HepG2 (cell line): ENCODE results near the gene SLC45A3. TPM values are rescaled to one million over a fixed set of nuclear protein-coding genes. Genes with fewer than 3 reads are reported as not detected.

Experiments
- DMTF1 ChIP-seq: sonication (generic); formaldehyde crosslinking; IDR thresholded peaks from 2 replicates; pipeline ENCODE4 v1.4.0; 2020; ENCODE audit warnings: mild to moderate bottlenecking, missing genetic modification reagents
- FOXK1 ChIP-seq: sonication (generic); formaldehyde crosslinking; IDR thresholded peaks from 2 replicates; pipeline ENCODE4 v1.4.0; 2020; ENCODE audit warnings: low read depth, missing genetic modification reagents, borderline replicate concordance
- HDAC1 ChIP-seq: sonication (generic); formaldehyde crosslinking; IDR thresholded peaks from 2 replicates; pipeline ENCODE4 v1.5.1; 2020; ENCODE audit warnings: mild to moderate bottlenecking, missing genetic modification reagents
- NFE2 ChIP-seq: sonication (generic); formaldehyde crosslinking; IDR thresholded peaks from 2 replicates; pipeline ENCODE4 v1.4.0; 2020; ENCODE audit warnings: missing genetic modification reagents
- POLR2AphosphoS5 ChIP-seq: IDR thresholded peaks from 2 replicates; pipeline ENCODE4 v1.6.1; 2012; ENCODE audit warnings: low read depth, low read length
- RAD51 ChIP-seq: fragments of 450-650 bp; IDR thresholded peaks from 2 replicates; pipeline ENCODE4 v1.6.1; 2016; ENCODE audit warnings: borderline replicate concordance
- SP140L ChIP-seq: sonication (generic); formaldehyde crosslinking; IDR thresholded peaks from 2 replicates; pipeline ENCODE4 v1.4.0; 2020; ENCODE audit warnings: missing genetic modification reagents, borderline replicate concordance
- ZNF367 ChIP-seq: sonication (generic); formaldehyde crosslinking; IDR thresholded peaks from 2 replicates; pipeline ENCODE4 v1.4.0; 2020; ENCODE audit warnings: missing genetic modification reagents, borderline replicate concordance
- ZNF704 ChIP-seq: sonication (generic); formaldehyde crosslinking; IDR thresholded peaks from 2 replicates; pipeline ENCODE4 v1.8.1; 2023; ENCODE audit warnings: mild to moderate bottlenecking, inconsistent platforms, moderate library complexity, missing genetic modification reagents, borderline replicate concordance
- ZNF709 ChIP-seq: sonication (generic); formaldehyde crosslinking; IDR thresholded peaks from 2 replicates; pipeline ENCODE4 v1.5.0; 2020; ENCODE audit warnings: mild to moderate bottlenecking, missing genetic modification reagents
- polyA plus RNA-seq, 8 experiments: library from polyadenylated mRNA; depleted of rRNA in 3 of 8; stranded (reverse) in 7 of 8; unstranded in 1 of 8; fragments of >200 nt; fragmentation: Illumina TruSeq in 4 of 8; extraction: Trizol in 4 of 8; gene quantifications; 2 replicates each; pipeline versions ENCODE4 v1.2.1 to v1.2.3, GENCODE V29; 2011 to 2016; ENCODE audit warnings: low read depth in 4 of 8, missing spikeins in 1 of 8, mixed read lengths in 1 of 8; ENCODE audit not compliant: insufficient read depth in 1 of 8
- total RNA-seq, 5 experiments: library from RNA; depleted of rRNA; stranded (reverse); fragments of >200 nt; fragmentation: Illumina TruSeq; extraction: Trizol; gene quantifications; 2 replicates each; pipeline ENCODE4 v1.2.3, GENCODE V29; 2016; ENCODE audit warnings: low read depth in 1 of 5
- TF ChIP-seq, protein P1 (sequence below): sonication (generic); formaldehyde crosslinking; IDR thresholded peaks from 2 replicates; pipeline ENCODE4 v1.4.0; 2020; ENCODE audit warnings: mild to moderate bottlenecking, missing genetic modification reagents, borderline replicate concordance
- TF ChIP-seq, protein P2 (sequence below), 2 experiments: IDR thresholded peaks; 2 replicates each; pipeline ENCODE4 v1.6.1; 2011 to 2012; ENCODE audit warnings: low read length in 2 of 2, borderline replicate concordance in 1 of 2, low read depth in 1 of 2, mild to moderate bottlenecking in 1 of 2, moderate library complexity in 1 of 2
- TF ChIP-seq, protein P3 (sequence below): sonication (generic); formaldehyde crosslinking; IDR thresholded peaks from 2 replicates; pipeline ENCODE4 v1.4.0; 2020; ENCODE audit warnings: missing genetic modification reagents
- TF ChIP-seq, protein P4 (sequence below): sonication (generic); formaldehyde crosslinking; IDR thresholded peaks from 2 replicates; pipeline ENCODE4 v1.5.0; 2020; ENCODE audit warnings: mild to moderate bottlenecking, missing genetic modification reagents

Gene SLC45A3
- total and polyA plus RNA-seq, 2 of the 13 experiments (the other 11 are each of a cell fraction or from before 2014, with no cell fraction given): 3.4 to 4.1 TPM

DNA sequence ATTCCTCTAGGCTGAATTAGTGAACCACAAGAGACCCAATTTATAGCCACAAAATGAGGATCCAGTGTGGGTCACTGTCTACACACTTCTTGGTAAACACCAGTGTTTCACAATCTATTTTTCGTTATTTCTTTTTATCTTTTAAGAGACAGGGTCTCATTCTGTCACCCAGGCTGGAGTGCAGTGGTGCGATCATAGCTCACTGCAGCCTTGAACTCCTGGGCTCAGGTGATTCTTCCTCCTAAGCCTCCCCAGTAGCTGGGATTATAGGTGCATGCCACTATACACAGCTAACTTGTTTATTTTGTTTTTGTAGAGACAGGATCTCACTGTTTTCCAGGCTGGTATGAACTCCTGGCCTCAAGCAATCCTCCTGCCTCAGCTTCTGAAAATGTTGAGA lies 29.3 kb upstream of the SLC45A3 start (continued):
- TF ChIP-seq, protein P1, sequence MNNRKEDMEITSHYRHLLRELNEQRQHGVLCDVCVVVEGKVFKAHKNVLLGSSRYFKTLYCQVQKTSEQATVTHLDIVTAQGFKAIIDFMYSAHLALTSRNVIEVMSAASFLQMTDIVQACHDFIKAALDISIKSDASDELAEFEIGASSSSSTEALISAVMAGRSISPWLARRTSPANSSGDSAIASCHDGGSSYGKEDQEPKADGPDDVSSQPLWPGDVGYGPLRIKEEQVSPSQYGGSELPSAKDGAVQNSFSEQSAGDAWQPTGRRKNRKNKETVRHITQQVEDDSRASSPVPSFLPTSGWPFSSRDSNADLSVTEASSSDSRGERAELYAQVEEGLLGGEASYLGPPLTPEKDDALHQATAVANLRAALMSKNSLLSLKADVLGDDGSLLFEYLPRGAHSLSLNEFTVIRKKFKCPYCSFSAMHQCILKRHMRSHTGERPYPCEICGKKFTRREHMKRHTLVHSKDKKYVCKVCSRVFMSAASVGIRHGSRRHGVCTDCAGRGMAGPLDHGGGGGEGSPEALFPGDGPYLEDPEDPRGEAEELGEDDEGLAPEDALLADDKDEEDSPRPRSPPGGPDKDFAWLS: no peak
- TF ChIP-seq SP140L: no peak
- TF ChIP-seq ZNF704 (CRISPR knock-in tag): no peak
- TF ChIP-seq ZNF367 (CRISPR knock-in tag): no peak
- TF ChIP-seq, protein P2, sequence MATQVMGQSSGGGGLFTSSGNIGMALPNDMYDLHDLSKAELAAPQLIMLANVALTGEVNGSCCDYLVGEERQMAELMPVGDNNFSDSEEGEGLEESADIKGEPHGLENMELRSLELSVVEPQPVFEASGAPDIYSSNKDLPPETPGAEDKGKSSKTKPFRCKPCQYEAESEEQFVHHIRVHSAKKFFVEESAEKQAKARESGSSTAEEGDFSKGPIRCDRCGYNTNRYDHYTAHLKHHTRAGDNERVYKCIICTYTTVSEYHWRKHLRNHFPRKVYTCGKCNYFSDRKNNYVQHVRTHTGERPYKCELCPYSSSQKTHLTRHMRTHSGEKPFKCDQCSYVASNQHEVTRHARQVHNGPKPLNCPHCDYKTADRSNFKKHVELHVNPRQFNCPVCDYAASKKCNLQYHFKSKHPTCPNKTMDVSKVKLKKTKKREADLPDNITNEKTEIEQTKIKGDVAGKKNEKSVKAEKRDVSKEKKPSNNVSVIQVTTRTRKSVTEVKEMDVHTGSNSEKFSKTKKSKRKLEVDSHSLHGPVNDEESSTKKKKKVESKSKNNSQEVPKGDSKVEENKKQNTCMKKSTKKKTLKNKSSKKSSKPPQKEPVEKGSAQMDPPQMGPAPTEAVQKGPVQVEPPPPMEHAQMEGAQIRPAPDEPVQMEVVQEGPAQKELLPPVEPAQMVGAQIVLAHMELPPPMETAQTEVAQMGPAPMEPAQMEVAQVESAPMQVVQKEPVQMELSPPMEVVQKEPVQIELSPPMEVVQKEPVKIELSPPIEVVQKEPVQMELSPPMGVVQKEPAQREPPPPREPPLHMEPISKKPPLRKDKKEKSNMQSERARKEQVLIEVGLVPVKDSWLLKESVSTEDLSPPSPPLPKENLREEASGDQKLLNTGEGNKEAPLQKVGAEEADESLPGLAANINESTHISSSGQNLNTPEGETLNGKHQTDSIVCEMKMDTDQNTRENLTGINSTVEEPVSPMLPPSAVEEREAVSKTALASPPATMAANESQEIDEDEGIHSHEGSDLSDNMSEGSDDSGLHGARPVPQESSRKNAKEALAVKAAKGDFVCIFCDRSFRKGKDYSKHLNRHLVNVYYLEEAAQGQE (IDR thresholded peaks at IDR 0.05; ENCODE audit: borderline replicate concordance in 1 of 2, low read depth in 1 of 2, low read length in 2 of 2): no peak
- TF ChIP-seq HDAC1 (CRISPR knock-in tag): peak; percentile 53
- TF ChIP-seq FOXK1 (CRISPR knock-in tag): peak; percentile 20; the same call in 1 of the 2 replicates
- TF ChIP-seq RAD51: no peak
- TF ChIP-seq NFE2 (CRISPR knock-in tag): no peak
- TF ChIP-seq, protein P3, sequence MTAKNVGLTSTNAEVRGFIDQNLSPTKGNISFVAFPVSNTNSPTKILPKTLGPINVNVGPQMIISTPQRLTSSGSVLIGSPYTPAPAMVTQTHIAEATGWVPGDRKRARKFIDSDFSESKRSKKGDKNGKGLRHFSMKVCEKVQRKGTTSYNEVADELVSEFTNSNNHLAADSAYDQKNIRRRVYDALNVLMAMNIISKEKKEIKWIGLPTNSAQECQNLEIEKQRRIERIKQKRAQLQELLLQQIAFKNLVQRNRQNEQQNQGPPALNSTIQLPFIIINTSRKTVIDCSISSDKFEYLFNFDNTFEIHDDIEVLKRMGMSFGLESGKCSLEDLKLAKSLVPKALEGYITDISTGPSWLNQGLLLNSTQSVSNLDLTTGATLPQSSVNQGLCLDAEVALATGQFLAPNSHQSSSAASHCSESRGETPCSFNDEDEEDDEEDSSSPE (CRISPR knock-in tag): no peak
- TF ChIP-seq, protein P4, sequence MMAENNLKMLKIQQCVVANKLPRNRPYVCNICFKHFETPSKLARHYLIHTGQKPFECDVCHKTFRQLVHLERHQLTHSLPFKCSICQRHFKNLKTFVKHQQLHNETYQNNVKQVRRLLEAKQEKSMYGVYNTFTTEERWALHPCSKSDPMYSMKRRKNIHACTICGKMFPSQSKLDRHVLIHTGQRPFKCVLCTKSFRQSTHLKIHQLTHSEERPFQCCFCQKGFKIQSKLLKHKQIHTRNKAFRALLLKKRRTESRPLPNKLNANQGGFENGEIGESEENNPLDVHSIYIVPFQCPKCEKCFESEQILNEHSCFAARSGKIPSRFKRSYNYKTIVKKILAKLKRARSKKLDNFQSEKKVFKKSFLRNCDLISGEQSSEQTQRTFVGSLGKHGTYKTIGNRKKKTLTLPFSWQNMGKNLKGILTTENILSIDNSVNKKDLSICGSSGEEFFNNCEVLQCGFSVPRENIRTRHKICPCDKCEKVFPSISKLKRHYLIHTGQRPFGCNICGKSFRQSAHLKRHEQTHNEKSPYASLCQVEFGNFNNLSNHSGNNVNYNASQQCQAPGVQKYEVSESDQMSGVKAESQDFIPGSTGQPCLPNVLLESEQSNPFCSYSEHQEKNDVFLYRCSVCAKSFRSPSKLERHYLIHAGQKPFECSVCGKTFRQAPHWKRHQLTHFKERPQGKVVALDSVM: no peak
- TF ChIP-seq DMTF1 (CRISPR knock-in tag): no peak
- no peak for TF ChIP-seq POLR2AphosphoS5
- no peak for TF ChIP-seq ZNF709 (CRISPR knock-in tag)
